Ishikawa (cell line): Measurements from ENCODE around the gene ADCY5.

Experiments
- CEBPB ChIP-seq: IDR thresholded peaks from 2 replicates; pipeline ENCODE4 v1.6.1; 2012
- CREB1 ChIP-seq: IDR thresholded peaks from 2 replicates; pipeline ENCODE4 v1.6.1; 2012; ENCODE audit warnings: low read depth
- EGR1 ChIP-seq: IDR thresholded peaks from 2 replicates; pipeline ENCODE4 v1.6.1; 2012
- EP300 ChIP-seq: IDR thresholded peaks from 2 replicates; pipeline ENCODE4 v1.6.1; 2012; ENCODE audit warnings: borderline replicate concordance
- FOXM1 ChIP-seq: IDR thresholded peaks from 2 replicates; pipeline ENCODE4 v1.6.1; 2012; ENCODE audit warnings: low read depth, borderline replicate concordance
- MAX ChIP-seq: IDR thresholded peaks from 2 replicates; pipeline ENCODE4 v1.6.1; 2012
- NFIC ChIP-seq: IDR thresholded peaks from 2 replicates; pipeline ENCODE4 v1.6.1; 2012
- RAD21 ChIP-seq: IDR thresholded peaks from 2 replicates; pipeline ENCODE4 v1.6.1; 2012; ENCODE audit warnings: low read depth
- REST ChIP-seq: IDR thresholded peaks from 2 replicates; pipeline ENCODE4 v1.6.1; 2012; ENCODE audit warnings: low read depth, mild to moderate bottlenecking
- TAF1 ChIP-seq: IDR thresholded peaks from 2 replicates; pipeline ENCODE4 v1.6.1; 2012; ENCODE audit warnings: low read depth, mild to moderate bottlenecking
- TCF12 ChIP-seq: IDR thresholded peaks from 2 replicates; pipeline ENCODE4 v1.6.1; 2012; ENCODE audit warnings: low read depth
- TEAD4 ChIP-seq: IDR thresholded peaks from 2 replicates; pipeline ENCODE4 v1.6.1; 2012
- USF1 ChIP-seq: IDR thresholded peaks from 2 replicates; pipeline ENCODE4 v1.6.1; 2012
- YY1 ChIP-seq: IDR thresholded peaks from 2 replicates; pipeline ENCODE4 v1.6.1; 2012; ENCODE audit warnings: low read depth
- ZBTB7A ChIP-seq: IDR thresholded peaks from 2 replicates; pipeline ENCODE4 v1.6.1; 2012; ENCODE audit warnings: low read depth

Gene ADCY5

GRCh38 chr3:123343296-123344174 is 105.4 kb downstream of the ADCY5 start:
- TF ChIP-seq CEBPB (no peak), CREB1 (no peak), TEAD4 (no peak), EP300 (no peak), TCF12 (no peak), MAX (no peak), ZBTB7A (no peak), NFIC (no peak), TAF1 (no peak)

- TF ChIP-seq TEAD4: no peak
Observed at GRCh38 chr3:123342631-123343080, 106.2 kb downstream of the ADCY5 start.

- TF ChIP-seq FOXM1 (no peak), RAD21 (peak; percentile 43)
Observed at GRCh38 chr3:123341871-123342630, 106.8 kb downstream of the ADCY5 start.

- no peak for TF ChIP-seq YY1
- TF ChIP-seq EP300: no peak
- TF ChIP-seq TAF1: no peak
- TF ChIP-seq EGR1: no peak
- no peak for TF ChIP-seq FOXM1
- no peak for TF ChIP-seq CREB1
Observed at GRCh38 chr3:123340336-123340735, 108.6 kb downstream of the ADCY5 start.

- TF ChIP-seq RAD21: no peak
- TF ChIP-seq TAF1: no peak
- no peak for TF ChIP-seq MAX
- TF ChIP-seq ZBTB7A: no peak
- no peak for TF ChIP-seq USF1
- TF ChIP-seq EP300: no peak
- TF ChIP-seq FOXM1: no peak
- TF ChIP-seq TEAD4: no peak
- TF ChIP-seq NFIC: no peak
- TF ChIP-seq EGR1: no peak
- no peak for TF ChIP-seq REST
- no peak for TF ChIP-seq TCF12
Observed at GRCh38 chr3:123339302-123339701, 109.6 kb downstream of the ADCY5 start.

- TF ChIP-seq TCF12 (no peak), REST (no peak)
Observed at GRCh38 chr3:123338620-123339061, 110.2 kb downstream of the ADCY5 start.

- no peak for TF ChIP-seq YY1
- no peak for TF ChIP-seq ZBTB7A
- TF ChIP-seq EGR1: no peak
- no peak for TF ChIP-seq FOXM1
- TF ChIP-seq RAD21: no peak
- TF ChIP-seq CREB1: no peak
- TF ChIP-seq TEAD4: no peak
- TF ChIP-seq CEBPB: no peak
- TF ChIP-seq NFIC: no peak
- TF ChIP-seq TCF12: no peak
- TF ChIP-seq MAX: no peak
- TF ChIP-seq EP300: no peak
- no peak for TF ChIP-seq REST
- no peak for TF ChIP-seq USF1
- no peak for TF ChIP-seq TAF1
Observed at GRCh38 chr3:123337948-123338619, 110.8 kb downstream of the ADCY5 start.
